MM.1S (cell line): ENCODE data around the gene CPO.

Experiments used
- DNase-seq: peaks from one replicate; pipeline ENCODE4 v3.0.0-alpha.2; 2015
- H2AFZ ChIP-seq: fragments of 300-600 bp; sonication (generic); 2 replicates; pipeline ENCODE4 v1.6.0; 2016; ENCODE audit warnings: antibody characterized with exemption, low read length
- H3F3A ChIP-seq: fragments of 300-600 bp; sonication (generic); 2 replicates; pipeline ENCODE4 v1.6.1; 2016; ENCODE audit warnings: mild to moderate bottlenecking, antibody characterized with exemption, low read length, moderate library complexity, mixed read lengths; ENCODE audit not compliant: insufficient read depth
- H3K27ac ChIP-seq: fragments of 300-600 bp; sonication (generic); 2 replicates; pipeline ENCODE4 v1.5.1; 2016; ENCODE audit warnings: mild to moderate bottlenecking, low read length
- H3K27me3 ChIP-seq: fragments of 300-600 bp; sonication (generic); replicated peaks from 2 replicates; pipeline ENCODE4 v1.6.0; 2016; ENCODE audit warnings: low read length; ENCODE audit not compliant: insufficient read depth
- H3K36me3 ChIP-seq: fragments of 300-600 bp; sonication (generic); replicated peaks from 2 replicates; pipeline ENCODE4 v1.6.1; 2016; ENCODE audit warnings: mild to moderate bottlenecking, low read length, mixed read lengths; ENCODE audit not compliant: insufficient read depth
- H3K4me1 ChIP-seq: fragments of 300-600 bp; sonication (generic); 2 replicates; pipeline ENCODE4 v1.6.1; 2016; ENCODE audit warnings: low read length, mixed read lengths
- H3K4me2 ChIP-seq: fragments of 300-600 bp; sonication (generic); 2 replicates; pipeline ENCODE4 v1.6.0; 2016; ENCODE audit warnings: low read depth, low read length
- H3K4me3 ChIP-seq: fragments of 300-600 bp; sonication (generic); 2 replicates; pipeline ENCODE4 v1.5.1; 2016; ENCODE audit warnings: low read length, mixed read lengths
- H3K79me2 ChIP-seq: fragments of 300-600 bp; sonication (generic); 2 replicates; pipeline ENCODE4 v1.6.1; 2016; ENCODE audit warnings: mixed run types, low read length, mixed read lengths
- H3K9ac ChIP-seq: fragments of 300-600 bp; sonication (generic); 2 replicates; pipeline ENCODE4 v1.6.1; 2016; ENCODE audit warnings: low read length, mixed read lengths
- H3K9me2 ChIP-seq: fragments of 300-600 bp; sonication (generic); replicated peaks from 2 replicates; pipeline ENCODE4 v1.6.1; 2016; ENCODE audit warnings: mild to moderate bottlenecking, low read length, mixed read lengths; ENCODE audit not compliant: insufficient read depth
- H3K9me3 ChIP-seq: fragments of 300-600 bp; sonication (generic); replicated peaks from 2 replicates; pipeline ENCODE4 v1.6.1; 2016; ENCODE audit warnings: mild to moderate bottlenecking, low read length, mixed read lengths; ENCODE audit not compliant: insufficient read depth
- H4K20me1 ChIP-seq: fragments of 300-600 bp; sonication (generic); 2 replicates; pipeline ENCODE4 v1.6.1; 2016; ENCODE audit warnings: mild to moderate bottlenecking, low read length, moderate library complexity, mixed read lengths; ENCODE audit not compliant: insufficient read depth
- EZH2 ChIP-seq: fragments of 300-600 bp; sonication (generic); optimal IDR thresholded peaks from 2 replicates; pipeline ENCODE3; 2017; ENCODE audit warnings: low read depth, mild to moderate bottlenecking, antibody characterized with exemption, low read length, mixed read lengths
- EZH2phosphoT487 ChIP-seq: fragments of 300-600 bp; sonication (generic); IDR thresholded peaks from 2 replicates; pipeline ENCODE4 v1.6.1; 2018; ENCODE audit warnings: antibody characterized with exemption, low read length
- TF ChIP-seq, protein P1 (sequence below): fragments of 300-600 bp; sonication (generic); IDR thresholded peaks from 2 replicates; pipeline ENCODE4 v1.5.1; 2016; ENCODE audit warnings: antibody characterized with exemption, low read length, mixed read lengths

The CPO gene

DNA sequence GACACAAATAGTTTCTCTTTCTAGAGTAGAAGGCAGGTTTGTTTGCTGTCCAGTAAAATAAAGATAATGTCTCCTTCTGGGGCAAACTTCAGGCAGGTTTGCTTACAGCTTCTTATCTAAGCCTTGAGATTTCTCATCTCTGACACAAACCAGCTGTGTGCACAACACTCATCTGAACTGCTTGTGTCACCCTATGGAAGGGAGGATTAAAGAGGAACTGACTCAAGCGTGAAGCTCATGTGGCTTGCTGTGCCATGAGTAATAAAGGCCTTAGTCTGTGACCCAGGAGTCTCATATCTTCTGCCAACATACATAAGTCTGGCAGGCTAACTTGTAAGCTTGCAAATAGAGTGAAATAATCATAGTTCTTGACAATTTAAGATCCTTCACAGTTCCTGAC is 24.2 kb upstream of the CPO start:
- no peak for TF ChIP-seq EZH2
- Histone ChIP-seq H3K79me2 (no peaks in the 10 kb centered on the region), H3K4me1 (no peaks in the 10 kb centered on the region), H3K4me3 (no peak overlapping the region), H3F3A (no peaks in the 10 kb centered on the region), H3K4me2 (no peak overlapping the region), H3K9ac (no peak overlapping the region), H4K20me1 (no peaks in the 10 kb centered on the region), H3K9me3 (no peaks in the 10 kb centered on the region), H3K36me3 (no peaks in the 10 kb centered on the region), H2AFZ (no peak overlapping the region), H3K27ac (no peak overlapping the region), H3K27me3 (no peaks in the 10 kb centered on the region), H3K9me2 (no peaks in the 10 kb centered on the region)
- DNase-seq: no peak

DNA sequence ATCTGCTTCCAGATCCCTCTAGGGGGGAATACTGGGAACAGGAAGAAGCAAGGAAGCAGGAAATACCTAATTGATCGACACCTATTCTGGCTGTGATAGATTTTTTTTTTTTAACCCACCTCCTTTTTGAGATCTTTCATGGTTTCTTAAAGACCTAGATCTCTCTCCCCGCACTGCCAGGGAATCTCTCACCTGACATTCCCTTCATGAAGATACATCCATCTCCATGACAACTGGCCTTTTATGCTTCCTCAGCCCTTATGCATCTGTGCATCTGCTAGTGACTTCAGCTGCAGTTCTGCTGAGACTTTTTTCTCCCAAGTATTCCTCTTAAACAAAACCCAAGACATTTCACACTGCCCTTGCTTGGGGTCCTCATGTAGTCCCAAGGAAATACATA is 21.1 kb upstream of the CPO start:
- no peak for DNase-seq
- H3F3A ChIP-seq: no peaks in the 10 kb centered on the region
- H3K79me2 ChIP-seq: no peaks in the 10 kb centered on the region
- no peaks in the 10 kb centered on the region for H3K36me3 ChIP-seq
- no peak overlapping the region for H3K27ac ChIP-seq
- H3K4me2 ChIP-seq: no peak overlapping the region
- no peak overlapping the region for H3K9ac ChIP-seq
- H3K4me3 ChIP-seq: no peak overlapping the region
- H4K20me1 ChIP-seq: no peaks in the 10 kb centered on the region
- H2AFZ ChIP-seq: no peak overlapping the region
- H3K9me2 ChIP-seq: no peaks in the 10 kb centered on the region
- no peaks in the 10 kb centered on the region for H3K4me1 ChIP-seq
- no peak for TF ChIP-seq EZH2
- TF ChIP-seq EZH2phosphoT487: no peak
- TF ChIP-seq, protein P1, sequence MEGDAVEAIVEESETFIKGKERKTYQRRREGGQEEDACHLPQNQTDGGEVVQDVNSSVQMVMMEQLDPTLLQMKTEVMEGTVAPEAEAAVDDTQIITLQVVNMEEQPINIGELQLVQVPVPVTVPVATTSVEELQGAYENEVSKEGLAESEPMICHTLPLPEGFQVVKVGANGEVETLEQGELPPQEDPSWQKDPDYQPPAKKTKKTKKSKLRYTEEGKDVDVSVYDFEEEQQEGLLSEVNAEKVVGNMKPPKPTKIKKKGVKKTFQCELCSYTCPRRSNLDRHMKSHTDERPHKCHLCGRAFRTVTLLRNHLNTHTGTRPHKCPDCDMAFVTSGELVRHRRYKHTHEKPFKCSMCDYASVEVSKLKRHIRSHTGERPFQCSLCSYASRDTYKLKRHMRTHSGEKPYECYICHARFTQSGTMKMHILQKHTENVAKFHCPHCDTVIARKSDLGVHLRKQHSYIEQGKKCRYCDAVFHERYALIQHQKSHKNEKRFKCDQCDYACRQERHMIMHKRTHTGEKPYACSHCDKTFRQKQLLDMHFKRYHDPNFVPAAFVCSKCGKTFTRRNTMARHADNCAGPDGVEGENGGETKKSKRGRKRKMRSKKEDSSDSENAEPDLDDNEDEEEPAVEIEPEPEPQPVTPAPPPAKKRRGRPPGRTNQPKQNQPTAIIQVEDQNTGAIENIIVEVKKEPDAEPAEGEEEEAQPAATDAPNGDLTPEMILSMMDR: no peak
- no peaks in the 10 kb centered on the region for H3K9me3 ChIP-seq
- H3K27me3 ChIP-seq: no peaks in the 10 kb centered on the region

DNA sequence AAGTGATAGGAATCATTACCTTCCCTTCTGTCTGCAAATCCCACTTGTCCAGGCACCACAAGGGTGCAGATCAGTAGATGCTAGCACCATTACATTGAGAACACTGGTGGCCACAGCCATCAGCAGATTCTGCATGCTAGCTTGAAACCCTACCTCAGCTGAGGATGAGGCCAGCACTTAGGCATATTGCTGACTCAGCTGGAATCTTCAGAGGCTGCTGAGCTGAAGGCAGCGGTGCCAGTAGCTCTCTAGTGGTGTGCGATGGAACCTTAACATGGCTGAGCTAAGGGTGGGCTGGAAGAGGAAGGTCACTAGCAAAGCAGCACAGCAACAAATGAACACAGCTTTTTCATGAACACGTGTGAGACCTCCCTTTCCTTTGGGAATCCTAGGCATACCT is 19.0 kb upstream of the CPO start:
- Histone ChIP-seq H3K9ac (no peak overlapping the region), H3K4me1 (no peaks in the 10 kb centered on the region), H4K20me1 (no peaks in the 10 kb centered on the region), H3K36me3 (no peaks in the 10 kb centered on the region), H3K79me2 (no peaks in the 10 kb centered on the region), H3K4me2 (no peak overlapping the region), H3K9me2 (no peaks in the 10 kb centered on the region), H3K27me3 (no peaks in the 10 kb centered on the region), H3K9me3 (no peaks in the 10 kb centered on the region), H2AFZ (no peak overlapping the region), H3K4me3 (no peak overlapping the region), H3K27ac (no peak overlapping the region), H3F3A (no peaks in the 10 kb centered on the region)
- DNase-seq: no peak
- TF ChIP-seq, protein P1: no peak
- TF ChIP-seq EZH2 (no peak), EZH2phosphoT487 (no peak)

DNA sequence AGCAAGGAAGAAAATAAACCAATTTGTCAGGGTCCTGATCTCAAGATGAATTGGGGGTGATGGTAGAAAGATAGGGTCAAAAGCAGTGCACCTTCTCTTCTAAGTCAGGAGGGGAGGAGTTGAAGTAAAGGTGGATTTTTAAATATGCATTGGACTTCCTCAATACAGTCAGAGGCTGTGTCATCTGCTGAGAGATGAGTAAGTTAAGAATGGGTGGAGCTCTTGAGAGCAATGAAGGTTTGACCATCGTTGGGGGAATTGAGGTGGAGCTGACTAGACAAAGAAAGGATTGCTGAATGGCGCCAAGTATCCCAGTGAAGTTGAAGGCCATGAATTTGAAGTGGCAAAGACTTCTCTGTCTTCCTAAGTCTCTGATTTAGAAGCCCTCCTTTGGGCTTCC is 18.4 kb upstream of the CPO start:
- Histone ChIP-seq H3K9me3 (no peaks in the 10 kb centered on the region), H3K36me3 (no peaks in the 10 kb centered on the region), H3K4me3 (no peak overlapping the region), H4K20me1 (no peaks in the 10 kb centered on the region), H3K27ac (no peak overlapping the region), H2AFZ (no peak overlapping the region), H3K9ac (no peak overlapping the region), H3K27me3 (no peaks in the 10 kb centered on the region), H3F3A (no peaks in the 10 kb centered on the region), H3K4me2 (no peak overlapping the region), H3K9me2 (no peaks in the 10 kb centered on the region), H3K79me2 (no peaks in the 10 kb centered on the region), H3K4me1 (no peaks in the 10 kb centered on the region)
- no peak for DNase-seq
- TF ChIP-seq, protein P1: no peak
- TF ChIP-seq EZH2 (no peak), EZH2phosphoT487 (no peak)
